ENCODE results near the gene TBCEL.
"Not testable (repeated sequence)": the region's sequence is repeated elsewhere in the genome, so short reads cannot be mapped to it uniquely, and the experiment has no call there.

TBCEL gene

DNA sequence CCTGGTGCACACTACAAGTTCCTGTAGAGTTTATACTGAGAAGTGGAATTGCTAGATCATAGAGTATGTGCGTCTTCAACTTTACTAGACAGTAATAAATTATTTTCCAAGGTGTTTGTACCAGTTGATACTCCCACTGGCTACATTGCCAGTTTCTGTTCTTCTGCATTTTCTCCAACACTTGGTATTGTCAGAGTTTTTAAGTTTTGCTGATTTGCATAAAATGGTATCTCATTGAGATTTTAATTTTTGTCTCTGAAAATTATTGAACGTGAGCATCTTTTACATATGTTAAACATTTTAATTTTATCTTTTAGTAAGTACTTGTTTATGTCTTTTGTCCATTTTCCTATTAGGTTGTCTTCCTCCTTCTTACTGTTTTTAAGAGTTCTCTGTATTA lies 7.3 kb downstream of the TBCEL start:
- H3K27ac ChIP-seq (ENCODE audit: low read depth, low read length) = no peak overlapping the region
- H3F3A ChIP-seq (ENCODE audit: control insufficient read depth, insufficient read depth) = no peaks in the 10 kb centered on the region
- H3K4me2 ChIP-seq (ENCODE audit: low read length) = no peak overlapping the region
- no peaks in the 10 kb centered on the region for H3K4me1 ChIP-seq (ENCODE audit: control insufficient read depth, low read length)
- no peaks in the 10 kb centered on the region for H3K9me3 ChIP-seq (ENCODE audit: control insufficient read depth, insufficient read depth, low read length)
- no peak overlapping the region for H3K4me3 ChIP-seq (ENCODE audit: low read length)
- H3K36me3 ChIP-seq (ENCODE audit: control insufficient read depth, low read length) = no peaks in the 10 kb centered on the region
- no peaks in the 10 kb centered on the region for H4K20me1 ChIP-seq (ENCODE audit: control insufficient read depth, insufficient read depth, low read depth, low read length)
- no peaks in the 10 kb centered on the region for H3K27me3 ChIP-seq (ENCODE audit: control insufficient read depth, low read length)
- TF ChIP-seq CTCF (IDR thresholded peaks at IDR 0.05; ENCODE audit: low read depth, low read length, poor library complexity, severe bottlenecking) = no peak
- no peak for TF ChIP-seq EZH2phosphoT487 (IDR thresholded peaks at IDR 0.05; ENCODE audit: borderline replicate concordance, low read length)
- peaks cover 15% of the 10 kb centered on the region for H3K79me2 ChIP-seq (ENCODE audit: control insufficient read depth, low read length)
- H3K9me2 ChIP-seq (replicated peaks; ENCODE audit: control insufficient read depth, low read length) = no peaks in the 10 kb centered on the region

DNA sequence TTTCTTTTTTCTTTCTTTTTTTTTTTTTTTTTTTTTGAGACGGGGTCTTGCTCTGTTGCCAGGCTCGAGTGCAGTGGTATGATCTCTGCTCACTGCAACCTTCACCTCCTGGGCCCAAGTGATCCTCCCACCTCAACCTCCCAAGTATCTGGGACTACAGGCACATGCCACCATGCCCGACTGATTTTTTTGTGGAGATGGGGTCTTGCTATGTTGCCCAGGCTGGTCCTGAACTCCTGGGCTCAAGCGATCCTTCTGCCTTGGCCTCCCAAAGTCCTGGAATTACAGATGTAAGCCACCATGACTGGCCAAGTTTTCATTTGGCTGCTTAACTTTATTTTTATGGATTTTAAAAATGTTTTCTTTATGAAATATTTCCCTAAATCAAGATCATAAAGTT lies 7.7 kb downstream of the TBCEL start:
- H3K4me1 ChIP-seq (ENCODE audit: control insufficient read depth, low read length); H3K9me3 ChIP-seq (ENCODE audit: control insufficient read depth, insufficient read depth, low read length); H3K9me2 ChIP-seq (replicated peaks; ENCODE audit: control insufficient read depth, low read length); H3K4me2 ChIP-seq (ENCODE audit: low read length); H3K27me3 ChIP-seq (ENCODE audit: control insufficient read depth, low read length); H3K4me3 ChIP-seq (ENCODE audit: low read length); H3K27ac ChIP-seq (ENCODE audit: low read depth, low read length); H3F3A ChIP-seq (ENCODE audit: control insufficient read depth, insufficient read depth); H3K36me3 ChIP-seq (ENCODE audit: control insufficient read depth, low read length); H4K20me1 ChIP-seq (ENCODE audit: control insufficient read depth, insufficient read depth, low read depth, low read length): not testable (repeated sequence)
- peaks cover 11% of the 10 kb centered on the region for H3K79me2 ChIP-seq (ENCODE audit: control insufficient read depth, low read length)

- Histone ChIP-seq H3K9me2 (replicated peaks; ENCODE audit: control insufficient read depth, low read length) (no peaks in the 10 kb centered on the region), H3K4me1 (ENCODE audit: control insufficient read depth, low read length) (no peaks in the 10 kb centered on the region), H3K9me3 (ENCODE audit: control insufficient read depth, insufficient read depth, low read length) (no peaks in the 10 kb centered on the region), H3K27ac (ENCODE audit: low read depth, low read length) (no peak overlapping the region), H4K20me1 (ENCODE audit: control insufficient read depth, insufficient read depth, low read depth, low read length) (no peaks in the 10 kb centered on the region), H3K4me2 (ENCODE audit: low read length) (no peak overlapping the region), H3K4me3 (ENCODE audit: low read length) (no peak overlapping the region), H3K27me3 (ENCODE audit: control insufficient read depth, low read length) (no peaks in the 10 kb centered on the region), H3F3A (ENCODE audit: control insufficient read depth, insufficient read depth) (no peaks in the 10 kb centered on the region), H3K36me3 (ENCODE audit: control insufficient read depth, low read length) (no peaks in the 10 kb centered on the region), H3K79me2 (ENCODE audit: control insufficient read depth, low read length) (peaks cover 6% of the 10 kb centered on the region)
- TF ChIP-seq EZH2phosphoT487 (IDR thresholded peaks at IDR 0.05; ENCODE audit: borderline replicate concordance, low read length) = no peak
- TF ChIP-seq CTCF (IDR thresholded peaks at IDR 0.05; ENCODE audit: low read depth, low read length, poor library complexity, severe bottlenecking) = no peak
Observed at GRCh38 chr11:121032546-121032945, 8.6 kb downstream of the TBCEL start.

DNA sequence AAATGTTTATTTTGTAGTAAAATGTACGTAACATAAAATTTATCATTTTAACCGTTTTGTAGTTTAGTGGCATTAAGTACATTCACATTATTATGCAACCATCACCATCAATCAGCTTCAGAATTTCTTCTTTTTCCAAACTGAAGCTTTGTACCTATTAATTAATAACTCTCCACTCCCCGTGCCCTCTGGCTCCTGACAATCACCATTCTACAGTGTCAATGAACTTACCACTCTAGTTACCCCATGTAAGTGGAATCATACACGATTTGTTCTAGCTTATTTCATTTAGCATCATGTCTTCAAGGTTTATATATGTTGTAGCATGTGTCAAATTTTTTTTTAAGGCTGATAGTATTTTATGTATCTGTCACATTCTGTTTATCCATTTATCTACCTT lies 9.7 kb downstream of the TBCEL start:
- peaks cover 3% of the 10 kb centered on the region for H3K79me2 ChIP-seq (ENCODE audit: control insufficient read depth, low read length)
- H3K4me3 ChIP-seq (ENCODE audit: low read length) = no peak overlapping the region
- H3K36me3 ChIP-seq (ENCODE audit: control insufficient read depth, low read length) = no peaks in the 10 kb centered on the region
- no peaks in the 10 kb centered on the region for H3K9me3 ChIP-seq (ENCODE audit: control insufficient read depth, insufficient read depth, low read length)
- H3K27ac ChIP-seq (ENCODE audit: low read depth, low read length) = no peak overlapping the region
- no peak for TF ChIP-seq EZH2phosphoT487 (IDR thresholded peaks at IDR 0.05; ENCODE audit: borderline replicate concordance, low read length)
- TF ChIP-seq CTCF (IDR thresholded peaks at IDR 0.05; ENCODE audit: low read depth, low read length, poor library complexity, severe bottlenecking) = no peak
- H3F3A ChIP-seq (ENCODE audit: control insufficient read depth, insufficient read depth) = no peaks in the 10 kb centered on the region
- H3K4me1 ChIP-seq (ENCODE audit: control insufficient read depth, low read length) = no peaks in the 10 kb centered on the region
- no peaks in the 10 kb centered on the region for H4K20me1 ChIP-seq (ENCODE audit: control insufficient read depth, insufficient read depth, low read depth, low read length)
- H3K27me3 ChIP-seq (ENCODE audit: control insufficient read depth, low read length) = no peaks in the 10 kb centered on the region
- H3K4me2 ChIP-seq (ENCODE audit: low read length) = no peak overlapping the region
- no peaks in the 10 kb centered on the region for H3K9me2 ChIP-seq (replicated peaks; ENCODE audit: control insufficient read depth, low read length)

Measured in DOHH2 (cell line).